GDM1 (cell line): ENCODE measurements around the gene MLEC.

Experiments
- DNase-seq: peaks from one replicate; lab custom pipeline; 2025; lab: John Stamatoyannopoulos, UW

The MLEC gene, protein sequence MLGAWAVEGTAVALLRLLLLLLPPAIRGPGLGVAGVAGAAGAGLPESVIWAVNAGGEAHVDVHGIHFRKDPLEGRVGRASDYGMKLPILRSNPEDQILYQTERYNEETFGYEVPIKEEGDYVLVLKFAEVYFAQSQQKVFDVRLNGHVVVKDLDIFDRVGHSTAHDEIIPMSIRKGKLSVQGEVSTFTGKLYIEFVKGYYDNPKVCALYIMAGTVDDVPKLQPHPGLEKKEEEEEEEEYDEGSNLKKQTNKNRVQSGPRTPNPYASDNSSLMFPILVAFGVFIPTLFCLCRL

DNA sequence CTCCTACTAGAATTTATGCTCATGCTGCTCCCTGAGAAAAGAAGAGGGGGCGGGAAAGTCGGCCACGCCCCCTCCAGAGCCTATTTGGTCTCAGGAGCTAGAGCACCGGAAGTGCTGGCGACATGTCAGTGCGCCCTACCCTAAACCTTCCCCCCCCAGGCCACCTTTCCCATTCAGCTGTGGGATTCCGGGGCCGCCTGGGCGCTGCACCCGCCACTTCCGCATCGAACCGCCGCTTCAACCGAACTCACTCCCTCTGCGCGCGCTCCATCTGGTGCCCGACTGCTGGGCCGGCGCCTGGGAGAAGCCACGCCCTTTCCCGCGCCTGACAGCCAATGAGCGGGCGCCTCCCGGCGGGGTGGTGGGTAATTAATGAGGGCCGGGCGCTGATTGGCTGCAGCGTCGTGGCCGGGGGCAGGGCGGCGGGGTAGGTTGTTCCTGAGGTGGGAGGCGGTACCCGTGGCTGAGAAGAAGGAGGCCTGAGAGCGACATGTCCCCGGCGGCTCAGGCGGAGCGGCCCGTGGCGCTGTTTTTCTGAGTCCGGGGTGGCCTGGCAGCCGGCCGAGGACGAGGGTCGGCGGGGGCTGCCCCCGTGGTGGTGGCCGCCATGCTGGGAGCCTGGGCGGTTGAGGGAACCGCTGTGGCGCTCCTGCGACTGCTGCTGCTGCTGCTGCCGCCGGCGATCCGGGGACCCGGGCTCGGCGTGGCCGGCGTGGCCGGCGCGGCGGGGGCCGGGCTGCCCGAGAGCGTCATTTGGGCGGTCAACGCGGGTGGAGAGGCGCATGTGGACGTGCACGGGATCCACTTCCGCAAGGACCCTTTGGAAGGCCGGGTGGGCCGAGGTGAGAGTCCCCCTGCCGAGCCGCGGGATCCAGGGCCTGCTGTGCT, at the start of gene MLEC:
TSS of gene MLEC (plus strand) at position 460 of the 888 bp plus-strand sequence. CDS start at position 608, 148 bp downstream.
- peak; percentile 95 for DNase-seq

DNA sequence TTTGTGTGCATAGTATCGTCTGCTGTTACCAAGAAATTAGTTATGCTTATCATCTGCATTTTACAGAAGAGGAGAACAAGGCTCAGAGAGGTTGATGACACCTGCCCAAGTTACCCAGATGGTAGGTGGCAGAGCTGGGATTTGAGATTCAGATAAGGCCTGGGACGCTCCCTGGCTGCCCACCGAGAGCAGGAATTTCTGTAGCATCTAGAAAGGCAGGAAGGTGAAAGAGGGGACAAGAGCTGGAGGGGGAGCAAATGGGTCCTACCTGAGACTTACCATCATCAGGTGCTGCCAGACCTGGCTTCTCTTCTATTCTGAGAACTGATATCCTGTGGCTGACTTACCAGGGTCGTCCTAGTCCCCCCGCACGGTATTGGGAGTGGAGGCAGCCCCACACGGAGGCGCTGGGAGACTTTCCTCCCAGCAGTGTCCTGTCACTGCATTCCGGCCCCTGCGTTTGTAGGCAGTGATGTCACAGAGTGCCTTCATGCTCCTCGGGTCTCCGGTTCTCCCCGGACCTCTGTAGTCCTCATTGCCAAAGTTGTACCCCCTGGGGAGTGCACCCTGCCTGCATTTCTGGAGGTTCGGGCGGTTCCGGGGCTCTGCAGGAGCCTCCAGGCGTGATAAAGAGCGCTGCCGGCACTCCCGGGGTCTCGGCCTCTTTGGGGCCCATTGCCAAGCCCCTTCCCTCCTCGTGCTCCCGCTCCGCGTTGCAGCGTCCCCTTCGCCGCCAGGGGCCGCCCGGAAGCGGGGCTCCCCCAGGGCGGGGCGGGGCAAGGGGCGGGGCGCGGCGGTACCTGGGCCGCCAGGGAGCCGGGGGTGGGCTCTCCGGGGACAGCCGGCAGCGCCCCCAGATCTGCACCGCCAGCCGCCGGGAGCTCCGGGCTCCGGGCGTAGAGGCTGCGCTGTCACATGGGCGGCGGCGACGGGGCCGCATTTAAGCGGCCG, 46.9 kb upstream of the MLEC start, which contains the start of gene CABP1:
TSS of gene CABP1 (plus strand) at position 856 of the 951 bp plus-strand sequence. CDS start at position 916, 60 bp downstream.
- no peak for DNase-seq

DNA sequence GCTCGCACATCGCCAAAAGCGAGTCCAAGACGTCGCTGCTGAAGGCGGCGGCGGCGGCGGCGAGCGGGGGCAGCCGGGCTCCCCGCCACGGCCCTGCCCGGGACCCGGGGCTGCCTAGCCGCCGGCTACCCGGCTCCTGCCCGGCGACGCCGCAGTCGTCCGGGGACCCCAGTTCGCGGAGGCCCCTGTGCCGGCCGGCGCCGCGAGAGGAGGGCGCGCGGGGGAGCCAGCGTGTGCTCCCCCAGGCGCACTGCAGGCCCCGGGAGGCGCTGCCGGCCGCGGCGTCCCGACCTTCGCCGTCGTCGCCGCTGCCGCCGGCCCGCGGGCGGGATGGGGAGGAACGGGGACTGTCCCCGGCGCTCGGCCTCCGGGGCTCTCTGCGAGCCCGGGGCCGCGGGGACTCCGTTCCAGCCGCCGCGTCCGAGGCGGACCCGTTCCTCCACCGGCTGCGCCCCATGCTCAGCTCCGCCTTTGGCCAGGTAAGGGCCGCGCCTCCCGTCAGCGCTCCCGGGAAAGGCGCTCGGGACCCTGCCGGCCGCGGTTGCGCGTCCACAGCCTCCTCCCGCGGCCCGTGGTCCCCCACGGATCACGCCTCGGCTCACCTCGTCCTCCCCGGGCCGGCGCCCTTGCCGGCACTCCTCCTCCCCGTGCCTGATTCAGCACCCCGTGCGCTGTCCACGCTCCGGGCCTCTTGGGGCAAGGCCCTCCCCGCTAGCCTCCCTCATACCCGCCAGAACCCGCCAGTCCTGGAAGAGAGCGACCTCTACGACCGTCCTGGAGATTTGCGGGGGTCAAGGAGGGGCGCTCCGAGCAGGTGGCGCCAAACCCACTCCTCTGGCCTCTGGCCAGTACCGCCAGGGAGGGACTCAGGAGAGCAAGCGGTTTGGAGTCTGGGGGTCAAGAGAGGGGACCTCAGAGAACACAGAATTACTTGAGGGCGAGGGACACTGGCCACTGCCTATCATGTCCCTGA, 45.8 kb upstream of the MLEC start:
- DNase-seq, result no peak

DNA sequence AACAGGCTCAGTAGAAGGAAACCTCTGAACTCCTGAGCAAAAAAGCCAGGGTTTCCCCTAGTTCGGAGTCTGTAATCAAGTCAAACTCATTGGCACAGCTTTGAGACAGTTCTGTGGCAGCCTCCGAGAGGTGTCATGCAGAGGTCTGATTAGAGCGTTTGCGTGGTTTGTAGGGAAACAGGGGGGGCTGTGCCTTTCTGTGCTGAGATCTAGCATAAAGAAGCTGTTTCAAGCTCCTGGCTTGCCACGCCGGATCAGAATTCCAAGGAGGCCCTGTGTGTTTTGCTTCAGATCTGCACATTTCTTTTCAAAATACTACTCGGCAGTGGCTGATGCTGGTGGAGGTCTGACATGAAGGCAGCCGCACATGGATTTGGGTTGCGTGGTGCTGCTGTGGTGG, 44.8 kb upstream of the MLEC start:
- DNase-seq, result no peak

DNA sequence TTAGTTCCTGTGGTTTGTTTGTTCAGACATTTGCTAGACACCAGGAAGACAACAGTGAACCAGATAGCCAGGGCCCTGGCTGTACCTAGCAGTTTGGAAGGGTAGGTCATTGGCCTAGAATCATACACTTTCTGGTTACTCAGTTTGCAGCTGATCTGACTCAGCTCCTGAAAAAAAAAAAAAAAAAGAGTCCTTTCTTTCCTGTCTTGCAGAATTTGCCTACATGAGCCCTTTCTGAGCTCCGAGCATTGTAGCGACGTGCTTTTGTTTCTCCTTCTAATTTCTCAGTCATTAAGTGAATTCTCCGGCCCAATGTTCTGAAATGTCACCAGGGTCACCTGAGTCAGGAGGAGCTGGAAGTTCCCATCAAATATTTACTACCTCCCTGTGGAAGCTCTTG, 44.1 kb upstream of the MLEC start:
- no peak for DNase-seq

DNA sequence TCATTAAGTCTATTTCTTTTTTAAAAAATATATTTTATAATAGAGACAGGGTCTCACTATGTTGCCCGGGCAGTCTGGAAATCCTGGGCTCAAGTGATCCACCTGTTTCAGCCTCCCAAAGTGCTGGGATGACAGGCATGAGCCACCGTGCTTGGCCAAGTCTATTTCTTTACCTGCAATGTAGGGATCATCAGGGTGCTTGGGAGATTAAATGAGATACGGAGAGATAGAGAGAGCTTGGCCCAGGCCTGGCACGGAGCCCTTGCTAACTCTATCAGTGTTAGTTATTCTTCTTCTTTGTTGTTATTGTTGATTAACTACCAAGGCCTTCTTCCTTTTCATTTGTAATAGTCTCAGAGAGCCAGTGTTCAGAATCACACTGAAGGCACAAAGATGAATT, 43.4 kb upstream of the MLEC start:
- no peak for DNase-seq

DNA sequence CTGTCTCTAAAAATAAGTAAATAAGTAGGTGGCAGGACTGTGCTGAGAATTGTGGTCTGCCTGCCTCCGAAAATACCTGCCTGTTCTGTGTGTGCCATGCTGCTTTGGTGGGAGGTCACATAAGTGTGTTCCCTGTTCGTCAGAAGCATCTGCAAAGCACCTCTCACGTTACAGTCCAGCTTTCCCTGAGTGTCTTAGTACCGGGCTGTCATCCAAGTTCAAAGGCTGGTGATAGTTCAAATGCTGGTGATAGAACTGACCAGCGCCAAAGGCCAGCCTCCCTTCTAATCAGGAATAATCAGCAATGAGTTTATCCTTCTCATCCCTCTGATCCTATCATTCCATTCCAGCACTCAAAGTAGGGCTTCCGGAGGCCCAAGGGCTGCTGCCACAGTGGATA, 40.9 kb upstream of the MLEC start:
- DNase-seq, result no peak

DNA sequence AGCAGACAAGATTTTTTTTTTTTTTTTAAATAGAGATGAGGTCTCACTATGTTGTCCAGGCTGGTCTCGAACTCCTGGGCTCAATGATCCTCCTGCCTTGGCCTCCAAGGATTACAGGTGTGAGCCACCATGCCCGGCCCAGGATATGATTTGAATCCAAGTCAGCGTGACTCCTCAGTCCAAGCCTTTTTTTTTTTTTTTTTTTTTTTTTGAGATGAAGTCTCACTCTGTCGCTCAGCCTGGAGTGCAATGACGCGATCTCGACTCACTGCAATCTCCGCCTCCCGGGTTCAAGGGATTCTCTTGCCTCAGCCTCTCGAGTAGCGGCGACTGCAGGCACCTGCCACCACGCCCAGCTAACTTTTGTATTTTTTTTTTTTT, 39.6 kb upstream of the MLEC start:
- no peak for DNase-seq

DNA sequence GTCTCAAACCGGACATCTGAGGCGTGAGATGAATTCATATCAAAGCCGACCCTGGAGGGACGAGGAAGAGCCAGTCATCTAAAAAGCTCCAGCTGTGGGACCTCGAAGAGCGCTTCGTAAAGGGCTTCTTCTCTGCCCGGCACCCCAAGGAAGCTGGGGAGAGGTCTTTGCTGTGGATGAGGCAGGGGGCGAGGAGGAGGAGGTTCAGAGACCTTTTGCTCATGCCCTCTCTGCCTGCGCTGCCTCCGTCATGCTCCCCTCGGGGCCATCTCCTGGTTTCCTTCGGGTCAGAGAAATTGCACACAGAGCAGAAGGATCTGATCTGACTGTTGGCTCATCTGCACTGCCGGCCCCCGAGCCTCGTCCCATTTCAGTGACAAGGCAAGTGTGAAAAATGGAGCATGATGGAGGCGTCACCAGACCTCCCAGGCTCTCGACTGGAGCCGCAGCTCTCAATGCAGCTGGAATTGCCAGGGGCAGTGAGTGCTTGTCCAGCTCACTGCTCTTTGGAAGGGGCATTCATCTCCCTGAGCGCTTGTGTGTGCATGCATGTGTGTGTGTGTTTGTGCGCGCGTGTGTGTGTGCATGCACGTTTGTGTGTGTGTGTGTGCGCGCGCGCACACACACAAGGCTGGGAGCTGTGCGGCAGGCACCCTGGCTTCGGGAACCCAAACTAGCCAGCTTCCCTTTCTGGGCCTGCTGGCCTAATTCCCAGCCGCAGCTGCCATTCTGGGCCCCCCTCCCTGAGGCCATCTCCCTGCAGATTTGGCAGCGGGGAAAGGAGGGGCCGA, 37.3 kb upstream of the MLEC start:
- DNase-seq, result no peak

DNA sequence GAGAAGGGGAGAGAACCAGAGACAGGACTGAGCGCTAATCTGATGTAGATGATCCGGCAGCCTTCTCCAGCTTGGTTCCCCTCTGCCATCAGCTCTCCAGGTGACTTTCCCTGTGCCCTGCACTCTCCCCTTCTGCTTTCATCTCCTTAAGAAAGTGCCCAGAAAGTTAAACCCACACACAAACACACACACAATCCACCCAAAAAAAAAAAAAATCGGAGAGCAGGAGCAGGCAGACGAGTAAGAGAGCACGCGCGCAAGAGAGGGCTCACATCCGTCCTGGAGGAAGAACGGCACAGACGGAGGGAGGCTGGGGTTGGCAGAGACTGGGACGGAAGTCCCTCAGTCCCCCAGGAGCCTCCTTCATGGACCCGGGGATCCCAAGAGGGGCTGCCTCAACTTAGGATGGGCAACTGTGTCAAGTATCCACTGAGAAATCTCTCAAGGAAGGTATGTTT, 36.7 kb upstream of the MLEC start:
- DNase-seq, result no peak

DNA sequence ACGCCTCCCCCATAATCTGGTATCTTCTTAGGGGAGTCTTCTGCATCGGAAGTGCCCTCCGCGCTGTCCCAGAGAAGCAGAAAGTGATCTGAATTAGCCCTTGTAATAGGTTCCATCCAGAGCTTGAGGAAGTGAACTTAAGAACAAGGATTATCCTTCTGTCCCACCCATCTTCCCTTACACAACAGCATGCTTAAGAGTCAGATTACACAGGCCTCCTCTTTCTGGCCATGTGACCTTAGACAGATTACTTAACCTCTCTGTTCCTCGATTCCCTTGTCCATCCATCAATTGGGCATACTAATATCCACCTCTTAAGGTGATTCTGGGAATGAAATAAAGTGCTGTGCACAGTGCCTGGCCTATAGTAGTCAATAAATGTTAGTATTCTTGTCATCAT, 35.1 kb upstream of the MLEC start:
- no peak for DNase-seq

DNA sequence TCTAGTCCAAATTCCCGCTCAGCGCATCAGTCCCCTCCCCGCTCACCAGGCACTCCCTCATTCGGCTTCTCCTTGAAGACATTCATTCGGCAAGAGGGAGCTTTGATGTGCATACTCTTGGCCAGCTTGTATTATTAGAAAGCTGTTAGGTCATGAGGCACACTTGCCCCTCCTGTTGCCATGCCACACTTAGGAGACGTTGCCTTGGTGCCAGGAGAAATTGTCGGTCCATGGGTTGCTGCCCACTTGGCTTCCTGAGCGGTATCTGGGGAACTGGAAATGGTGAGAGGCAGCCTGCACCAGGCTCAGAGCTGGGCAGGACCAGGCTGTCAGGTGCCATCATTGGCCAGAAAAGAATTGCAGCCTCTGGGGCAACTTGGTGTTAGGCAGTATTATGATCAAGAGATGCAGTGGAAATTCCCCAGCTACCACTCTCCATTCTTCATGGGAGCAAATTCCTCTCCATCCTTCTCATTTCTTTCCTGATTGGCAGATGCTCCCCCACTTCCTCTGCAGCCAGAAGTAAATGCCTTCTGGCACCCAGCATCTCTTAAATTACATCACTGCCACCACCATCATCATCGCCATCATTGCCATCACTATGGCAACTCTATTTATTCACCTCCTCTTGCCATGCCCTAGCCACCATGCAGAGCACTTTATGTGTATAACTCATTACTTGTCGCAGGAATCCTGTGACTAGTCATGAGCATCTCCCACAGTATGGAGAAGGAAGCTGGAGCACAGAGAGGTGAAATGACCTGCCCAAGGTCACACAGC, 34.1 kb upstream of the MLEC start:
- no peak for DNase-seq

DNA sequence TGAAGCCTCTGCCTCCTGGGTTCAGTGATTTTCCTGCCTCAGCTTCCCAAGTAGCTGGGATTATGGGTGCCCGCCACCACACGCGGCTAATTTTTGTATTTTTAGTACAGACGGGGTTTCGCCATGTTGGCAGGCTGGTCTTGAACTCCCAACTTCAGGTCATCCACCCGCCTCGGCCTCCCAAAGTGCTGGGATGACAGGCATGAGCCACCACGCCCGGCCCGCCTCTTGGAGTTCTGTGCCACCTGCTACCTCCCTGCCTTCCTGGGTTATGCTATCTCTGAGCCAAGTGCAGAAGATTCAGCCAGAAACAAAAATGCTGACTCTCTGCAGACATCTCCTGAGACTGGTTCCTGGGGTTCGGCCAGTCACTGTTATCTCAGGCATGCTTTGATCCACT, 33.3 kb upstream of the MLEC start:
- DNase-seq, result no peak

DNA sequence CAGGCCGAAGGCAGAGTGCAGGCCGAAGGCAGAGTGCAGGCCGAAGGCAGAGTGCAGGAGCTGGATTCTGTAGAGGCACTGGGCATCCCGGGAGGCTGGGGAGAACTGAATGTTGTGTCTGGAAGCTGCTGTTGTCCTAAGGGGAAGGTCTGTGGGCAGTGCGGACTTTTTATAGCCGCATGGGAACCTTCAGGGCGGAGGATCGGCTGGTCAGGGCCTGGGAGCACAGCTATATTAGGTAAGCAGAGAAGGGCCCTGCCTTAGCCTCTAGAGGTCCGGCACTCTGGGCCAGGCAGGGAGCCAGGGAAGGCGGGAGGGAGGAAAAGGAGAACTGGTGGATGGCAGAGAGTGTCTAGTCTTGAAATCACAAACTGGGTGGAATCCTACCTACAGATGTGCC, 32.3 kb upstream of the MLEC start:
- no peak for DNase-seq

DNA sequence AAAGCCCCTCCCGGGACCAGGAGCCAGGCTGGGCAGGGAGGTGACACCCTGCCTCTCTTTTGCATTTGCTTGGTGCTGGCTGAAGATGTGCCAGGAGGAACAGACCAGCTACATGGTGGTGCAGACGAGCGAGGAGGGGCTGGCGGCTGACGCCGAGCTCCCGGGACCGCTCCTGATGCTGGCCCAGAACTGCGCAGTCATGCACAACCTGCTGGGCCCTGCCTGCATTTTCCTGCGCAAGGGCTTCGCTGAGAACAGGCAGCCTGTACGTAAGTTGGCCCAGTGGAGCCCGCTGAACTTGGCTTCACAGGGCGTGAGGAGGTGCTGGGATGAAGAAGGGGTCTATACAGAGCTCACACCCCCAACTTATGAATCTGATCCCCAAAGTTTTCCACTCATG, 30.9 kb upstream of the MLEC start:
- no peak for DNase-seq

DNA sequence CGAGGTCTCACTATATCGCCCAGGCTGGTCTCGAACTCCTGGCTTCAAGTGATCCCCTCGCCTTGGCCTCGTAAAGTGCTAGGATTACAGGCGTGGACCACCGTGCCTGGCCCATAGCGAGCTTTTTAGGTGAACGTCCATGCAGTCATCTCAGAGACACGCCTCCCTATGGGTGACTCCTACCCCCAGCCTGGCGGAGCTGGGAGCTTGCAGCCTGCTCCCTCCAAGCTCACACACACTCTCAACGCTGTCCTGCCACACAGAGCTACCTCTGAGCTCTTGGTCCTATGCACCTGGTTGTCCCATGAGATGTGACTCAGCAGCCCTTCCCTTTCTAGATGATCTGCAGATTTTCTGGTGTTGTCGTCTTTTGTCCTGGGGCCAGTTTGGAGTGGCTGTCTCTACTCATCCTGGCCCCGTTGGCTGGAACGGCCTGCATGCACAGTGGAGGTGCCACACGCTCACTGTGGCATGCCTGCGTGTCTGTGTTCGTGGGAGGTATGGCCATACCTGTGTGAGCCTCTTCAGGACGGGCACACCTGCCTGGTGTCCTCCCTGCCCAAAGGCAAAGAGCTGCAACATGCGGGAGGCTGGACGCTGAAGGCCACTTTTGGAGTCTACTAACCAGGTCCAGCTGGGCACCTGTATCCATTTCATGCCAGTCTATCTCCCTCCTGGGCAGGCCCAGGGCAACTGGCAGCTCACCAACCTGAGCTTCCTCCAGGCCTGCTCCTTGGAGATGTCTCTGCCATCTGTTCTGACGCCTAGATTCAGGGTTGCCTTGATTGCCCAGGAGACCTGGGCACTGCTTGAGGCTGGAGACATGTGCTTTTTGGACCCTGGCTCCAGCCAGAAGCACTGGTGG, 28.4 kb upstream of the MLEC start:
- no peak for DNase-seq

DNA sequence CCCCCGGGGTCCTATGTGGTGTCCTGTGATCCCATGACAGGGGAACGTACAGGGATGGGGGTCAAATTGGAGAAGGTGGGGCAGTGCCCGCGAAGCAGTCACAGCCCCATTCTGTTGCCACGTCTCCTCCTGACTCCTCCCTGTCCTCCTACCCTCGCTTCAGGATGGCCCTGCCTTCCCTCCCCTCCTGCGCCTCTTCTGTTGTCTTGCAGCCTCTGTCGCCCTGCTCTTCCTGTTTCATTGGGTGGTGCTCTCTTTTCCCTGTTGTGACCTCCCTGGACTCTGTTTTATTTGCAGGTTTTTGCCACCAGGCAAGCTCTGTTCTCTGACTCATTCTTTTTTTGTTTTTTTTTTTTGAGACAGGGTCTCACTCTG, 27.8 kb upstream of the MLEC start:
- no peak for DNase-seq

DNA sequence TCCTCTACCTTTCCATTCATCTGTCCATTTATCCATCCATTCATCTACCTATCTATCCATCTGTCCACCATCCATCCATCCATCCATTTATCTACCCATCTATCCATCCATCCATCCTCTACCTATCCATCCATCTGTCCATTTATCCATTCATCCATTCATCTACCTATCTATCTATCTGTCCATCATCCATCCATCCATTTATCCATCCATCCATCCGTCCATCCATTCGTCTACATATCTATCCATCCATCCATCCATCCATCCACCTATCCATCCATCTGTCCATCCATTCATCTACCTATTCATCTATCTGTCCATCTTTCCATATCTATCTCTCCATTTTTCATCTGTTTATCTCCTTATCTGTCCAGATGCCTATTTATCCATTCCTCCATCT, 25.5 kb upstream of the MLEC start:
- no peak for DNase-seq
